Measurements from ENCODE around the gene HOXA9. TPM values are rescaled to one million over a fixed set of nuclear protein-coding genes. Genes with fewer than 3 reads are reported as not detected.
A peak's percentile ranks its signal among the peaks of the same experiment; 100 is the strongest.

HOXA9 gene
- total RNA-seq, 1 experiment from 2014 or later = 91.0 TPM

DNA sequence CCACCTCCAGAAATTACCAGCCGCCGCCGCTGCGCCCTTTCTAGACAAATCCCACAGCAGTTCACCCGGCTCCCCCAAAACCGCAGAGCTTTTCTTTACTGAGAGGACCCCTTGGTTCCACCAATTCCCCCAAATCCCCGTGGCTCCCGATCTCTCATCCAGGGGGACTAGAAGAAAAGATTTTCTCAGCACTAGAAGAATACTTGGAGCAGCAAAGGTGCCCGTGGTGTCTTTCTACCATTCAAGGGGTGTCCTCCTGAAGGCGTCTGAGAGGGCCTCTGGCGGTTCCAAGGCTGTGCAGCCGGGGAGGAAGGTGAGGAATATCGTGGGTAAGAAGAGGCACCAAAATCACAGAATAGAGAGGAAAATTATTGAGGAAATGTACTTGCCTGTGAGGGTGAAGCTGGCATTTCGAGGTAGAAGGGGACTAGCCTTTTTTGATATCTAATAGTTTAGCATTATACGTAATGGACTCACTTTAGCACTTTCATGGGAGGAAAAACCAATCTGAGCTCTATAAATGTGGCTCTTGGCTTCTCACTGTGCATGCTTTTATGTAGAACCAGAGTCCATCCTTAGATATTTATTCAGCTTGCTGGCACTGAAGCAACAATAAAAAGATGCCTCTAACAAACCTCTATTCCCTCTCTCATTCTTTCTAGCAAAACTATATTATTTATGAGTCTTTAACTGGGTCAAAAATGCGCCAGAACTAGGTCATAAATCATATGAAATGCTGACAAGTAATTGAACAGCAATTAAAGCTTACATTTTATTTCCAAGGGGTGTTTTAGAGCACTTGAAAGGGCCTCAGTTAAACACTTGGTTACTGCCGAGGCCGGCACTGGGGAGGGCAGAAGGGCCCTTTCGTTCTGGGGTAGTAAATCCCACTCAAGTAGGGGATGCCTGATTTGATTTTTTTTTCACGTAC lies 49.0 kb downstream of the HOXA9 start:
- no peak overlapping the region for H2AFZ ChIP-seq (ENCODE audit: low read depth, low read length, poor library complexity, severe bottlenecking)
- peaks cover 59 to 84% of the 10 kb centered on the region in 2 experiments for H3K4me1 ChIP-seq (ENCODE audit: control insufficient read depth in 1 of 2, insufficient read depth in 2 of 2, low read length in 2 of 2)
- CTCF ChIA-PET = no interaction called here
- POLR2A ChIA-PET = interaction anchor here (1.2 to 2.1 kb wide), 2 partner anchors 12 to 20 kb away, joined by 4 to 8 read pairs; partner anchors contain the start of gene HOXA1
- intact Hi-C loops (cut with micrococcal nuclease) = no loop called here
- H3K36me3 ChIP-seq (ENCODE audit: control insufficient read depth in 1 of 2, insufficient read depth in 2 of 2, low read length in 2 of 2) = no peaks in the 10 kb centered on the region
- H3K9ac ChIP-seq (ENCODE audit: low read length) = peak overlapping the region; percentile 72
- H3K9me3 ChIP-seq (ENCODE audit: control insufficient read depth in 1 of 2, insufficient read depth in 1 of 2, low read depth in 1 of 2, low read length in 2 of 2) = no peaks in the 10 kb centered on the region
- TF ChIP-seq EGR1 (IDR thresholded peaks at IDR 0.05; ENCODE audit: low read depth) (no peak), EZH2 (IDR thresholded peaks at IDR 0.05) (no peak), EZH2phosphoT487 (IDR thresholded peaks at IDR 0.05; ENCODE audit: borderline replicate concordance) (no peak), CBX3 (IDR thresholded peaks at IDR 0.05; ENCODE audit: low read depth) (no peak), ZNF274 (IDR thresholded peaks at IDR 0.05; ENCODE audit: low read depth, low read length) (no peak)
- peak overlapping the region; percentile 87; the same call in 1 of the 2 replicates for H3K27ac ChIP-seq (ENCODE audit: low read depth, low read length)
- H3K79me2 ChIP-seq (ENCODE audit: insufficient read depth, low read length) = peaks cover 20% of the 10 kb centered on the region
- RAD21 ChIA-PET (ENCODE audit: low non-redundant PET in 1 of 2, low total read pairs in 2 of 2, uncharacterized antibody in 2 of 2, unreplicated experiment in 2 of 2) = interaction anchor here in 1 of 2 experiments (1.2 kb wide), 1 partner anchor 45 kb away, joined by 4 read pairs; no protein-coding TSS in a partner anchor
- H4K20me1 ChIP-seq (ENCODE audit: insufficient read depth) = no peaks in the 10 kb centered on the region
- no peak for DNase-seq (ENCODE audit: low read depth, low spot score)
- peaks cover 10% of the 10 kb centered on the region; the same call in 1 of the 2 replicates for H3K27me3 ChIP-seq (ENCODE audit: insufficient read depth, low read length)
- peak overlapping the region; percentile 92 for H3K4me2 ChIP-seq (ENCODE audit: low read length)
- TSS peak; percentile 36 for BruUV-seq (replicated peaks)
- H3K4me3 ChIP-seq (replicated peaks in 1 of 2; ENCODE audit: low read depth in 1 of 2, low read length in 2 of 2) = peak overlapping the region; percentile 47 to 60; a peak in 2 of 4 replicates
- ATAC-seq = no peak
- H3K9me2 ChIP-seq (ENCODE audit: insufficient read depth) = no peaks in the 10 kb centered on the region
